ENCODE measurements around the gene MPDU1.
"Not testable (repeated sequence)": the region's sequence is repeated elsewhere in the genome, so short reads cannot be mapped to it uniquely, and the experiment has no call there.

Gene MPDU1

DNA sequence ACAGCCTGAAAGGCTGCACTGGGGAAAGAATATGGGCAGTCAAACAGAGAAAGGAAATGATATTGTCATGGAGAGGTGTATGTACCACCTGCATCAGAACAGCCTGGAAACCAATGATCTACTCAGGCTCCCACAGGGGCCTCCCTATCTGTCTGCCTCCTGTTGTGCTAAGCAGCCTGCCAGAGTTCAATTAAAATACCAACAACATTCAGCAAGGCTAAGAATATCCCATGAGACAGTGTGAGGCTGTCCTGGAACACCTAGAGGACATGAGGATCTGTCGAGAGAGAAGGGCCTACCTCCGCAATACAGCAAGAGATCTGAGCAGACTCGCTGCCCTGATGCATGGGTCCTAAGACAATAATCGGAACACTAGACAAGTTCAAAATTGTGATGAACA, 22.6 kb downstream of the MPDU1 start:
- no peak for TF ChIP-seq POLR2A (IDR thresholded peaks at IDR 0.05; ENCODE audit: low read depth, low read length)
- no peak for FAIRE-seq

DNA sequence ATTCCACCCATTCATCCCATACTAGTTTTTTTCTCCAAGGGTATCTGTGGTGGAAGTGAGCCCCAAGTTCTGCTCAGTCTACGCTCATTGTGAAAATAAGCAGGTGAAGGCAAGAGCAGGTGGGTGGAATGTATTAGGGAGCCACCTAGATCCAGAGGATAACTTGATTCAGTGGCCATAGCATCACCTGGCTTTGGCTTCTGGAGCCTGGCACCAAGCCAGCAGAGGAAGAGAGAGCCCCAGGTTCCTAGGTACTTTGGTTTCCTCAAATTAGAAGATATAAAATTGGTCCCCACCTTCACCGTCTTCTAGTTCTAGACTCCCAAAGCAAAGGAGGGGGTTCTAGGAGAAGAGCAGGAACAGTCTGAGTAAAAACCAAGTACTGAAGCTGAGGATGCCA, 27.0 kb downstream of the MPDU1 start:
- FAIRE-seq: no peak
- DNase-seq (ENCODE audit: insufficient read length, low spot score): no peak
- no peak for TF ChIP-seq POLR2A (IDR thresholded peaks at IDR 0.05; ENCODE audit: low read depth, low read length)

More for the DNA sequence above, 22.6 kb downstream of the MPDU1 start:
- DNase-seq (ENCODE audit: insufficient read length, low spot score): no peak

DNA sequence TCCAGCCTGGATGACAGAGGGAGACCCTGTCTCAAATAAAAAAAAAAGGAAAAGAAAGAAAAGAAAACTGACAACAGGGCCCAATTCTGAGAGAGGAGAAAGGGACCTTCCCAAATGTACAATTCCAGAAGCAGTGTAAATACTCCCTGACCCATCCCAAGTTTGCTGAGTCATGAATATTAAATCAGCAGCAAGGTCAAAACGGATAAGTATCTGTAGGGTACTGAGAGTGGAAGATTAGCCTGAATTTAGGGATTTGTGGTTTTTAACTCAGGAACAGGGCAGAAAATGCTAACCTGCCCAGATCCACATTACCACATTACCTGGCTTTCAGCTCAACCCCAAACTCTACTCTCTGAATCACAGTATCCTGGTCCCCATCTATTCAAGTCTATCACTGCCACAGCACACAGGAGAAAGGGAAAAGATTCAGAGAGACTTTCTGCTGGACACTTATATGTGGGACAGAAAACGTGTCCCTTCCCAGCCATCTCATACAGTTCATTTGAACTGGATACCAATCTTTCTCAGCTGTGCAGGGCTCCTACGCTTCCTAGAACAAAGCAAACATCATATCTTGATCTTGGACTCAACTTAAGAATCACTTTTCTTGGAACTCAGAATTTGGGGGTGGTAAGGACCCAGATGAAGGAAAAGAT, 28.1 kb downstream of the MPDU1 start:
- no peak for TF ChIP-seq POLR2A (IDR thresholded peaks at IDR 0.05; ENCODE audit: low read depth, low read length)
- DNase-seq (ENCODE audit: insufficient read length, low spot score) (no peak), FAIRE-seq (no peak)

DNA sequence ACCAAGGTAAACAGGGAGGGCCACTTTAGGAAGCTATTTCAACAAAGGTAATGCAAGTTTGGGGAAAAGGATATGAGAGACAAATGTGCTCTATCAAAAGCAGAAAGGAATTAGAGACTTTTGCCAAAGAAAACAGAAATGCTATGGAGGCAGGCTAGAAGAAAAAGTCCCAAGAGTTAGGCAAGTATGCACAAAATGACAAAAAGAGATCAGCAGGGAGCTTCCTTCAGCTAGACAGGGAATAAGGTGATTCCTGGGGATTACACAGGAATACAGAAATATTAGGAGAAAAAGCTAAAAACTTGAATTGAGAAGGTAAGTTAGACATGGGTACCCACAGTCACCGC, 28.6 kb downstream of the MPDU1 start:
- no peak for DNase-seq (ENCODE audit: insufficient read length, low spot score)
- no peak for FAIRE-seq
- TF ChIP-seq POLR2A (IDR thresholded peaks at IDR 0.05; ENCODE audit: low read depth, low read length): no peak

DNA sequence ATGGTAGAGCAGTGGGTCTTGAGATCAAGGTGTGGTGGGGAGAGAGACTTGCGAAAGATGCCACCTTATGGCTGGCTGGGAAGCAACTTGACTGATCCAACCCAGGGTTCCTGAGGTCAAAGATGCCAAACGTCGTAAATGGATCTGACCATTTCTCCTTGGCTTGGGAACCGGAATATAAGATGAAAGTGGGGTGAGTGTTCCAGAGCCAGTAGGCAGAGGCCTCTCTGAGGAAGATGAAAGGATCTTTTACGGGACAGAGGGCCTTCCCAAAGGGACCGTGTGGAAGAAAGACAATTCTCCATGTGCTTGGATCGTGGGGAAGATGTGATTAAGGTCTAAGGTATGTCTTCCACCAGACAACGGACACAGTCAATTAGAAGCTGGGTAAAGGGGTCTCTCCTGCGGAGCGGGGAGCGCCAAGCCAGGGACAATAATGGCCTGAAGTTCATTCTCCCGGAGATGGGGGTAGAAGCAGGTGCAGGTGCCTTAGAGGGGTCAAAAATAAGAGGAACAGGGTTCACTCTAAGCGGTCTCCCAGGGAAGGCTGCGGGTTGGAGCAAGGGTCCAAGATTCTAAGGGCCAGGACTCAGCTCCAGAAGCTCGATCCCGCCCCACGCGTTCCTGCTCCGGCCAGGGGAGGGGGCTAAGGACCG, 30.2 kb downstream of the MPDU1 start:
- no peak for FAIRE-seq
- no peak for TF ChIP-seq POLR2A (IDR thresholded peaks at IDR 0.05; ENCODE audit: low read depth, low read length)
- peak; percentile 15 for DNase-seq (ENCODE audit: insufficient read length, low spot score)

DNA sequence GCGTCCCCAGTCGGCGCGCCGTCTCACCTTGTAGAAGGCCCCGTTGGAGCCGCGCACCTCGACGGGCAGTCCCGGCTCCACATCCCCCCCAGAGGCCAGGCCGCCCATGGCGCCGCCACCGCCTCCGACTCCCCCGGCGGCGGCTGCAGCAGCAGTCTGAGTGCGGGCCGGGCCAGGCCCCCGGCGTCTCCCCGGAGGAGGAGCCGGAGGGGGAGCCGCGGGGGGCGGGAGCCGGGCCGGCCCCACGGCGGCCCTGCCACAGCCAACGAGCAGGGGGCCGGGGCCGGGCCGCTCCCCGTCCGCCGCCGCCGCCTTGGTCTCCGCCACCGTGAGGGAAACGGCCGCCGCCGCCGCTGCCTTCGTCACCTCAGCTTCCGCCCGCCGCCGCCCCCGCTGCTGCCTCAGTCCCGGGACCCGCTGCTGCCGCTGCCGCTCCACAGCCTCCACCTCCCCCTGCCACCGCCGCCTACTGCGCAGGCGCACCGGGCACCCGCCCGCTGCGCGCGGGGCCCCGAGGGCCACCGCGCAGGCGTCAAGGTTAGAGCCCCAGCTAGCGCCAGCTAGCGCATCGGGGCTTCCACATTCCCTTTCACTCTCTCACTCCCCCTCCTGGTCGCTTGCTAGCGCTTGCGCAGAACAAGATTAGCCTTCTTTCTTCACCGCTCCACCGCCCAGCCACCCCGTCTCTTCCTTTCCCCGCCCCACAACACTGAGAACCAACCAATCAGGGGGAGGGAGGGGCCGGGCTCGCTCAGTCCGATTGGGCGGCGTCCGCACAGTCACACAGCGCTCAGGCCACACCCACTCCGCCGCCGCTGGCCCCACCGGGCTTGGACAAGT, 31.0 kb downstream of the MPDU1 start, which contains the start of gene FXR2:
FXR2 (minus strand) TSS at position 473 of the 840 bp plus-strand sequence; CDS start at position 108, 365 bp downstream.
- FAIRE-seq (no peak), DNase-seq (ENCODE audit: insufficient read length, low spot score) (peak; percentile 87)
- TF ChIP-seq POLR2A (IDR thresholded peaks at IDR 0.05; ENCODE audit: low read depth, low read length): peak; percentile 67

DNA sequence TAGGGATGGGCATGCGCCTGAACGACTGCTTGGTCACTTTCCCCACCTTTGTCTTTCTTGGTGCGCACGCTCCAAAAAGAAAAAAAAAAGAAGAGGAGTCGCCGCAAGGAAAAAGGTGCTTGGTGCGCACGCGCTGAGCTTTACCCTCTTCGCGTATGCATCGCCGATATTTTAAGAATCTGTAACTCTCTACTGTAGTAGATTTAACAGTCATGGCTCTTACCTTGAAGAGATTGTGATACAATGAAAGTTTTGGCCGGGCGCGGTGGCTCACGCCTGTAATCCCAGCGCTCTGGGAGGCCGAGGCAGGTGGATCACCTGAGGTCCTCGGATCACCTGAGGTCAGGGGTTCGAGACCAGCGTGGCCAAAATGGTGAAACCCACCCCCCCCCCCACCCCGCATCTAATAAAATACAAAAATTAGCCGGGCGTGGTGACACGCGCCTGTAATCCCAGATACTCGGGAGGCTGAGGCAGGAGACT, 31.7 kb downstream of the MPDU1 start:
- FAIRE-seq (no peak), DNase-seq (ENCODE audit: insufficient read length, low spot score) (no peak)
- TF ChIP-seq POLR2A (IDR thresholded peaks at IDR 0.05; ENCODE audit: low read depth, low read length): no peak

DNA sequence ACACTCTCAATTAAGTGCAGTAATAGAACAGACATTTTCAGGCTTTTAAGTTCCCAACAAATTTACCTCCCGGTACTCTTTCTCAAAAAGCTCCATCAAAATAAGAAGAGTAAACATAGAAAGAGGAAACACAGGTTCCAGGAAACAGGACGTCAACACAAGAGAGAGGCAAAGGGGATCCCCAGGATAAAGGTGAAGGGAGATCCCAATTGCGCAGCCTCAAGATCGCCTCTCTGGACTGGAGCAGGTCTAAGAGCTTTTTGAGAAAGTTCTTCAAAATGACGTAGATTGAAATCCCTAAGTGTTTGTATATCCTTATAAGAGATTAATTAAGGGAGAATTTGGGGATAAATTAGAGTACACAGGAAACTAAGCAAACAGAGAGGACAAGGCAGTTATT, 35.0 kb downstream of the MPDU1 start:
- FAIRE-seq: no peak
- no peak for TF ChIP-seq POLR2A (IDR thresholded peaks at IDR 0.05; ENCODE audit: low read depth, low read length)
- DNase-seq (ENCODE audit: insufficient read length, low spot score): no peak

DNA sequence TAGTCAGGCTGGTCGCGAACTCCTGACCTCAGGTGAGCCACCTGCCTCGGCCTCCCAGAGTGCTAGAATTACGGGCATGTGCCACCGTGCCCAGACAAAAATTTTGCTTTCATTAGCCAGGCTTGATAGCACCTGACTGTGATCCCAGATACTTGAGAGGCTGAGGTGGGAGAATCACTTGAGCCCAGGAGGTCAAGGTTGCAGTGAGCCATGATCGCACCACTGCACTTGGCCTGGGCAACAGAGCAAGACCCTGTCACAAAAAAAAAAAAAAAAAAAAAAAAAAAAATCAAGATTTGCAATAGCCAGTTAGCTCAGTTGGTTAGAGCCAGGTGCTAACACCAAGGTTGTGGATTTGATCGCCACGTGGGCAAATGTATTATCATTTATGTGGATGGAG, 37.2 kb downstream of the MPDU1 start:
- DNase-seq (ENCODE audit: insufficient read length, low spot score): no peak
- no peak for TF ChIP-seq POLR2A (IDR thresholded peaks at IDR 0.05; ENCODE audit: low read depth, low read length)
- no peak for FAIRE-seq

DNA sequence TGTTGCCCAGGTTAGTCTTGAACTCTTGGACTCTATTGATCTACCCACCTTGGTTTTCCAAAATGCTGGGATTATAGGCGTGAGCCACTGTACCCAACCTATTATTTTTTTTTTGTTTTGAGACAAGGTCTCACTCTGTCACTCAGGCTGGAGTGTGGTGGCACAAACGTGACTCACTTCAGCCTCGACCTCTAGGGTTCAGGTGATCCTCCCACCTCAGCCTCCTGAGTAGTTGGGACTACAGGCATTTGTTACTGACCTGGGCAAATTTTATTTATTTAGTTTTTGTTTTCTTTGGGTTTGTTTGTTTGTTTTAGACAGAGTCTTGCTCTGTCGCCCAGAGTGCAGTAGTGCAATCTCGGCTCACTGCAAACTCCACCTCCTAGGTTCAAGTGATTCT, 40.0 kb downstream of the MPDU1 start:
- DNase-seq (ENCODE audit: insufficient read length, low spot score) (no peak), FAIRE-seq (no peak)
- no peak for TF ChIP-seq POLR2A (IDR thresholded peaks at IDR 0.05; ENCODE audit: low read depth, low read length)

DNA sequence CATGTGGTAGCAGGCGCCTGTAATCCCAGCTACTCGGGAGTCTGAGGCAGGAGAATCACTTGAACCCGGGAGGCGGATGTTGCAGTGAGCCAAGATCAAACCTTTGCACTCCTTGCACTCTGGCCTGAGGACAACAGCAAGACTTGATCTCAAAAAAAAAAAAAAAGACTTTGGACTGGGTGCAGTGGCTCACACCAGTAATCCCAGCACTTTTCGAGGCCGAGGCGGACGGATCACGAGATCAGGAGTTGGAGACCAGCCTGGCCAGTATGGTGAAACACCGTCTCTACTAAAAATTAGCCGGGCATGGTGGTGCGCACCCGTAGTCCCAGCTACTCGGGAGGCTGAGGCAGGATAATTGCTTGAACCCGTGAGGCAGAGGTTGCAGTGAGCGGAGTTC, 42.1 kb downstream of the MPDU1 start:
- FAIRE-seq; DNase-seq (ENCODE audit: insufficient read length, low spot score): not testable (repeated sequence)

DNA sequence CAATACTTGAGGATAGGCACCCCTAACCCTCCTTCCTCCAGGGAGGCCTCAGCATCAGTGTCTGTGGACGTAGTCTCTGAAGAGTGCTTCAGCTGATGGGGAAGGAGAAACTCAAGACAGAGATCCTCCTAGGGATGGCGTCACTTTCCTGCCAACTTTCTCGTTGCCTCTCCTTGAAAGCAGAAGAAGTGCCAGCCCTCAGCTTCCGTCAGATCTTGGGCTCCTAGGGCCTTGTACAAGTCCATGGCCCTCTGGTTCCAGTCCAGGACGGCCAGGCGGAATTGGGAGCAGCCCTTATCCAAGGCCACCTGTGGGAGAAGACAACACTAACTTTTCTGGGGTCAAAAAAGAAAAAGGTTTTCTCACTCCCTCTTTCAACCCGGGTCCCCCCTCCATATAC, 42.7 kb downstream of the MPDU1 start:
- TF ChIP-seq POLR2A (IDR thresholded peaks at IDR 0.05; ENCODE audit: low read depth, low read length): no peak
- FAIRE-seq: no peak
- no peak for DNase-seq (ENCODE audit: insufficient read length, low spot score)

DNA sequence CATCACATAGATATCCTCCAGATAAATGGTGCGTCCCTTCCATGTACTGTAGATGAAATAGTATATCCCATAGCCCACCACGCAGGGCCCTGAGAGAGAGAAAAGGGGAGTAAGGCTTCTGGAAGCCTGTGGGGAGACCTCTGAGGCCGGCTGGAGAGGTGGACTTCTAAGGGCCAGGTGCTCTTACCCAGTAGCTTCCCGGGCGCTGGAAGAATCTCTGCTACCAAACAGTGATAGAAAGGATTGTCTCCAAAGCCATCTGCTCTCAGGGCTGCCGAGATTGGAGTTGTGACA, 43.3 kb downstream of the MPDU1 start:
- DNase-seq (ENCODE audit: insufficient read length, low spot score) (no peak), FAIRE-seq (no peak)
- TF ChIP-seq POLR2A (IDR thresholded peaks at IDR 0.05; ENCODE audit: low read depth, low read length): no peak

DNA sequence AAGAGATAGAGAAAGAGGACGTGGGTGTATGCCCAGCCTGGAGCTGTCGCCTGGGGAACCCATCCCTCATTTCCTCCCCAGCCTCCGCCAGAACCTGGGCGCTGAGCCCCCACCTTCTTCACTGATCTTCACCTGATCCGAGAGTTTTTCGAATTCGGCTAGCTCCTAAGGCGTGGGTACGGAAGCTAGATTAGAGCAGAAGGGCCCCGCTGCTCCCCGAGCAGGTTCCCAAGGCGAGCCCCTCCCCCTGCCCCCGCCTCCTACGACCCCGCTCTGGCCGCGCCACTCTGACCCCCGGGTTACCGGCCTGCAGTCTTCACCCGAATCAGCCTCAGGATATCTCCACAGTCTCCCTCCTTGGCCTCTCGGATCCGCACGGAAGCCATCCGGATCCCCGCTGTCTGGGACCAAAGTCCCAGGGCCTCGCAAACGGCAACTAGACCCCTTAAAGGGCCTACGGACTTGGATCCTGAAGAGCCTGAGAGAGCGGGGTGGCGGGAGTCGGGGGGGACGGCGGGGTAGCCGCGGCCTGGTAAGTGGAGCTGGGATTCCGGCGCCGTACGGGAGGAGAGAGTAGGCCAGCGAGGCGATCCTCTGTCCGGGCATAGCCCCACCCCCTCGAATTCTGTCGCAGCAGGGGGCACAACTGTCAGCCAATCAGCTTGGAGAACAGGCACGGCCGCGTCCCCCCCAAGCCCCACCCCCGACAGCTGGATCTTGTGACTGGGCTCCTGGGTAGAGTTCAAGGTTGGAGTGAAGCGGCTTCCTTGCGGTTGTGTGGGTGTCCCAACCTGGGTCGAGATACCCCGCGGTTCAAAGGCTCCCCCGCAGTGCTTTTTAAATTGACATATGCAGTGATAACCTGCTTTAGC, 43.8 kb downstream of the MPDU1 start, which contains the start of gene SAT2:
SAT2 (minus strand) TSS at position 572 of the 872 bp plus-strand sequence; CDS start at position 386, 186 bp downstream.
- FAIRE-seq (no peak), DNase-seq (ENCODE audit: insufficient read length, low spot score) (peak; percentile 77)
- peak; percentile 74 for TF ChIP-seq POLR2A (IDR thresholded peaks at IDR 0.05; ENCODE audit: low read depth, low read length)
